ENCODE data around the gene GATM.

- TF ChIP-seq POLR2A (IDR thresholded peaks at IDR 0.05; ENCODE audit: low read length), result no peak
- TF ChIP-seq GATA1 (IDR thresholded peaks at IDR 0.05; ENCODE audit: low read depth, low read length), result no peak
Measured at GRCh38 chr15:45331972-45332371, 46.4 kb downstream of the GATM start.
